GM21619 (cell line): ENCODE results near the gene CLCF1.
A peak's percentile ranks its signal among the peaks of the same experiment; 100 is the strongest.

Source experiments
- ATAC-seq: cut with Tn5 transposase; IDR thresholded peaks from one replicate; pipeline ENCODE4 v1.9.1; 2021; ENCODE audit not compliant: unreplicated experiment

CLCF1 gene

DNA sequence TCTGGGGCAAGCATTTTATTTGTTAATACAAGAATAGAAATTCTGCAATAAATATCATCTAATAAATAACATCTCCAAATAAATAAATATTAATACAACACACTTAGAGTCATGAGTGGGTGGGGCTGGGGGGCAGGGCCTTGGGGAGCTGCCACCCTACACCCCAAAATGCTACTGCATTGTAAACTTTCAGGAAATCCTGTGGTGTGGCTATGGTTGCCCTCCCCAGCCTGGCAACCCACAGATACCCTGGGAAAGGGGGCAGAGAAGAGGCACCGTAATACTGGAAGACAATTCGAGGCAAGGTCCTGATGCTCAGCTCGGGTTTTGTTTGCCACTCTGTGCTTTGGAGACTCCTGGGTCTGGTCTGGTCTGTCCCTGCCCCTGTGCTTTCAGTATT is 9.2 kb downstream of the CLCF1 start:
- no peak for ATAC-seq

GRCh38 chr11:67357831-67358670 is 15.3 kb downstream of the CLCF1 start:
- ATAC-seq = no peak

DNA sequence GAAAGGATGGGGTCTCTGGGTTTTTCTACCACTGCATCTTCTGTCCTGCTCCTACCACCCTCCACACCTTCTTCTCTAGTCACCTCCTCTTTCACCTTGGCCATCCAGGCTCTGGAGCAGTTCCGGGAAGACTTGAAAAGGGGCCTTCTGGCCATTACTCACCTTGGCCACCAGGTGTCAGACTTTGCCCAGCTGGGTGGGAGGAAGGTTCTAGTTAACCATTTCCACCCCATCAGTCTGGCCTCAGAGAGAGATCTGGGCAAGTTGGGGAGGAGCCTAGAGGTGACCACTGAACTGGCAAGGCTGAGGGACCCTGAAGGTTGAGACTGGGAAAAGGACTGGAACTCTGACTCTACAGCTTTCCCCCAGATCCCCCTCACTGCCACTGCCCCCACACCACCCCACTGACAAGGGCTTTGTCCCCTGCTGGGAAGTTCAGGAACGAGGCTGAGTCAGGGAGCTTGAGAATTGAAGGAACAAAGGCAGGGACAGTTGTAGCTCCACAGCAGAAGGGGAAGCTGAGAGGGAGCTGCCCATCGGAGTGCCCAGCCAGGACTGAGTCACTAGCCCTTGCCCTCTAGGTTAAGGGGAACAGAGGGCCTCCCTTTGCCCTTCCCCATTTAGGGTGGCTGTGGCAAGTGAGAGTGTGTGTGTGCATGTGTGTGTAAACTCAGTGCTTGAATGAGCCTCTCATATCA is 16.4 kb downstream of the CLCF1 start:
- no peak for ATAC-seq

DNA sequence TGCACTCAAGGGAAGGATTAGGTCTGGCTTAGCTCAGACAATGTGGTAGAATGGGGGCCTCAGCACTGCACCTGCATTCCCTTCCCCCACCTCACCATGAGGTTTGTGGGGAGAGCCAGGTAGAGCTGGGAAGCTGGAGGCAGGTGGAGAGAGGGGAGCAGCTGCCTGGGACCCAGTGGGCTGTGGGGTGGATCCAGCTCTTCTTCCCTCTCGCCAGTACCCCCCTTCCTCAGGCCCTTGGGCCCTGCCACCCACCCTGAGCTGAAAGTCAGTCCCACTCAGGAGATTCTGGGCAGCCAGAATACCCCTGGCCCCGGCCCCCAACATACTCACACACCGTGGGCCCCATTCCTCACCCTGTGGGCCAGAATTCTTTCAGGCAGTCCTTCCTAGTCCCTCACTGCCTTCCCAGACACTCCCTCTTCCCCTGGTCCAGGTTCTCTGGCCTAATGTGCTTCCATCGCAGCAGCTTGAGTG is 17.0 kb downstream of the CLCF1 start:
- ATAC-seq = no peak

GRCh38 chr11:67355794-67356386 is 17.5 kb downstream of the CLCF1 start:
- no peak for ATAC-seq

DNA sequence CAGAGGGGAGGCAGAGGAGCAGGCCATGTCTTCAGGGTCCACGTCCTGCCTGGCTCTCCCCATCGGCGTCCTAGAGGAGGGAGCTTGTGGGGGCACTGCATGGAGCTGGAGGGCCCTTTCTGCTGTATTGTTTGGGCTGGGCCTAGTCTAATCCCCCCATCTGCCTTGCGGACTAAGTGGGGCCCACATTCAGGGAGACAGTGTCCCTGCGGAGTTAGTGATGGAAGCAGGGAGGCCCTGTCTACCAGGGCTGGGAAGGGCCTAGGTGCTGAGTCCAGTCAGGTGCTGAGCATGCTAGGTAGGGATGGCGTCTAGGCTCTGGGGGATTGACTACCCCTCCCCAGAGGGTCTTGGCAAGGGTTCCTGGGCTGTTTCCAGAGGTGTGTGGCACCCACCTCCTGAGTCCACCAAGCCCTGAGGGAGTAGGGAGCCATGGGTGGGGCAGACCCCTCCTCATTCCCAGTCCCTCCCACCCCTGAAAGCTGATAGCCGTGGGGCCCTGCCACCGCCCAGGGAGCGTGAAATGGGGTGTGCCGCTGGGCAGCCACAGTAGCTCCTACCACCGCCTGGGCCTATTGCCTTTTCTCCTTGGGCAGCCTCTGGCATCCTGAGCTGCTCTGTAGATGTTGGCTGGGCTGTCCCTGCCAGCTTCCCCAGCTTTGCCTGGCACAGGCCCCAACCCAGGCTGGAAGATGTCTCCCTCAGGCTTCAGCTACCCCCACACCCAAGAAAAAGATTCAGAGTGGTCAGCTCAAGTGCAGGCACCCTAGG is 18.2 kb downstream of the CLCF1 start:
- no peak for ATAC-seq

- ATAC-seq = no peak
Observed at GRCh38 chr11:67354075-67355022, 19.0 kb downstream of the CLCF1 start.

DNA sequence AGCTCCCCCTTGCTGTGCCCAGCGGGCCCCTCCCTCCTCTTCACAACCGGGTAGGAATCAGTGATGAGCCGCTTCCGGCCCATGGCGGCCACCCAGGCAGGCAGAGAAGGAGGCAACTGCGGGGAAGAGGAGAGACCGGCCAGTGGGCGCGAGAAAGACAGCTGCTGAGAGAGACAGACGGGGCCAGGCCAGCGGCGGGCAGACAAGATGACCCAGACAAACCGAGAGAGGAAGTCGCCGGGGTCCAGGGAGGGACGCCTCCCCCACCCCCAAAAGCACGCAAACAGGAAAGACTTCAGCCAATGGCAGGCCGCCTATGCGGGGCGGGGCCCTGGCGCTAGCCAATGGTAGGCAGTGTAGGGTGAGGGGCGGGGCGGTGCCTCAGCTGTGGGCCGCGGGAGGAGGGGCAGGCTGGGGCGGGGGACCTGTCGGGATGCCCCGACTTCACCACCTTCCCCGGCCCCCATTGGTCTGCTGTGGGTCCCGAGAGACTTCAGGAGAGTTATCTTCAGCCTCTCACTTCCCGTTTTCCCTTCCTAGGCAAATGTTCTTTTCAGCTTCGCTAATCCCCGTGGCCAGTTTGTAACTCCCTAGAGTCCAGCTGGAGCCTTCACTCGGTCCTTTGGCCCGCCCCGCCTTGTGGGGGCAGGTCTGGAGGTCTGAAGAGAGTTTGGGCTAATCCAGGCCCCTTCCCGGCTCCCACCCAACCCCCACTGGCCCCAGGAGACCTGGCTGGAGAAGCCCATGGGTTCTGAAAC is 19.9 kb downstream of the CLCF1 start, which contains the start of gene POLD4:
POLD4 (minus strand) TSS at position 230 of the 758 bp plus-strand sequence; CDS start at position 83, 147 bp downstream.
- ATAC-seq = peak; percentile 63

GRCh38 chr11:67352546-67353316 is 20.7 kb downstream of the CLCF1 start:
- peak; percentile 1 for ATAC-seq

- ATAC-seq = no peak
Observed at GRCh38 chr11:67351275-67352005, 22.0 kb downstream of the CLCF1 start.

- ATAC-seq = no peak
Observed at GRCh38 chr11:67349928-67350465, 23.4 kb downstream of the CLCF1 start.

DNA sequence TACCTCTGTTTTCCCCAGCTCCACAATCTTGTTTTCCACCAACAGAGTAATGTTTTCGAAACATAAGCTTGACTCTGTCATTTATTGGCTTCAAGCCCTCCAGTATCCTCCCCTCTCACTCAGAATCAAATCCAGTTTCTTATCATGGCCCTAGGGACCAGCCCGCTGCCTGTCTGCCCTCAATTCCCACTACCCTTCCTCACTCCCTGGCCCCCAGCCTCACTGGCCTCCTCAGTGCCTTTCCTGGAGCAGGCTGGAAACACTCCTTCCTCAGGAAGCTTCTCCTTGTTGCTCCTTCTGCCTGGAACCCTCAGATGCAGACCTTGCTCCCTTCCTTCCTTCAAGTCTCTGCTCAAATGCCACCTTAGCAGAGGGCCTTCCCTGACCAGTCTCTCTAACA is 23.9 kb downstream of the CLCF1 start:
- no peak for ATAC-seq

DNA sequence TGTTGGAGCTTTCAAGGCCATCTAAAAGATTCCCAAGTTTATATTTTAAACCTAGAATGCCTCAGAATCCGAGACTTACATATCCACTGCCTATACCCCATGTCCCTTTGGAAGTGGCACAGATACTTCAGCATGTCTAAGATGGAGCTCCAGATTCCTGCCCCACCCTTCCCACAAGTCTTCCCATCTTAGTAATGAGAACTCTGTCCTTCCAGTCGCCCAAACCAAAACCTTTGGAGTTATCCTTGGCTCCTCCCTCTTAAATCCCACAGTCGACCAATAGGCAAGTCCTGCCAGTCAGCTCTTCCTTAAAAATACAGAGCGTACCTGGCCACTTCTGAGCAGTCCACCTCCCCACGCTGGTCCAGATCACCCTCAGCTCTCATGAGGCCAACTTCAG is 24.4 kb downstream of the CLCF1 start:
- no peak for ATAC-seq

DNA sequence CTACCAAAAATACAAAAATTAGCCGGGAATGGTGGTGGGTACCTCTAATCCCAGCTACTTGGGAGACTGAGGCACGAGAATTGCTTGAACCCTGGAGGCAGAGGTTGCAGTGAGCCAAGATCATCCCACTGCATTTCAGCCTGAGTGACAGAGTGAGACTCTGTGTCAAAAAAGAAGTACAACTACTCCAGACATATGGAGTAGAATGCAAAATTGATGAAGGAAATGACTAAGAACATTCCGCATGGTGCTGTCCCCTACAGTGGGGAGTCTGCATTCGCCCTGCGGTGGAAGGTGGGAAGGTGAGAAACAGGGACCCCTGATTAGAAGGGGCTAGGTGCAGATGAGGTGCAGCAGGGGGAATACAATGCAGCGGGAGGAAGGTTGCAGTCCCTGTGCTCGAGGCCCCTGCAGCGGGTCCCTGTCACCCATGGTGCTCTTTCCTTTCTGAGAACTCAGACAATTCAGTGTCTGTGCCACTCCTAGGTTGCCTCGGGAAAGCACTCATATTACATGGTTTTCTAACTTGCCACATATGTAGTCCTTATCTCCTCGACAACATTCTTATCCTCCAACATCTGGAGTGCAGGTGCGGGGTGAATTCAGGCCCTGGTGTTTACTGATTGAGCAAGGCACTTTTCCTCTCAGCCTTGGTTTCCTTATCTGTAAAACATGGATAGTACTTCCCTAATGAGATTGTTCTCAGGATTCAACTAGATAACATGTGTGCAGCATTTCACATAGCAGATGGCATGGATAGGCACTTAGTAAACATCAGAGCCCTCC is 25.2 kb downstream of the CLCF1 start:
- ATAC-seq = no peak

DNA sequence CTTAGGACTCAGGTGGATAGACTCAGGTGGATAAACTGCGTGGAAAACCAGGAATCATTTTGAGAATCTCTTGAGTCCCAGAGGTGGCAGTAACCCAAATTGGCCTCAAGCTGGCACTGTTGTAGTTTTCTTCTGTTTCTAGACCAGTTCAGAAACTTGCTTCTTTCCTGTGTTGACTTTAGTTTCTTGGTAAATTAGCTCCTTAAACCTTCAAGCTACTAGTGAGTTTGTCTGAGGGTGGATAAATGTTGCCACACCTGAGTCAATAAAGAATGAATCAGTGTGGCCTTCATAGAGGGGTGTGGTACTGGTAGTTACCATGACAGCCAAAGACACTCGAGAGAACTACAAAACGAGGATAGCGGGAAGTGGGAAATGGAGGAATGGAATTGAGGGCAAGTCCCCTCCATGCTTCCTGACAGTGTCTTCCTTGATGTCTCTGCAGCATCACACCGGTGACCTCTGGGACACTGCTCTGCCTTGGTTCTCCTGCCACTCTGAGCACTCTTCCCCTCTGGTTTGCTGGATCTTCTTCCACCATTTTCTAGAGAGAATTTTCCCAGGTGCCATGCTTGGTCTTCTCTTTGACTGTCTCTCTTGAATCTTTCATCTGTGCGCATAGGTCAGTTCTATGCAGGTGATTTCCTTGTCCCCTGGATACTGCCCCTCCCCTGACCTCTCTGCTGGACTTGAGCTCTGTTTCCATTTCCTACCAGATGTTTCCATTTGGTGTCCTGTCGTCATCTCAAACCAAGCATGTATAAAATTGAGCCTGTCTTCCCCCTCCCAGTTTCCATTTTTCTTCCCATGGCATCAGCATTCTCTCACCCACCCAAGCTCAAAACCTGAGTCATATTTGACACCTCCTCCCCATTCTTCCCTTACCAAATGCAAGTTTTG is 27.2 kb downstream of the CLCF1 start:
- ATAC-seq = no peak
